GM23338 (cell line): ENCODE measurements around the gene FNDC1. TPM values are rescaled to one million over a fixed set of nuclear protein-coding genes. Genes with fewer than 3 reads are reported as not detected.
A peak's percentile ranks its signal among the peaks of the same experiment; 100 is the strongest.

ENCODE experiments used
- ATAC-seq: fragments of 200-7000 bp; cut with Tn5 transposase; 3 replicates; pipeline ENCODE4 v1.9.1; 2020
- DNase-seq: peaks from one replicate; pipeline ENCODE4 v3.0.0-alpha.2; 2015; ENCODE audit warnings: low spot score
- H2AFZ ChIP-seq: fragments of 200-600 bp; sonication (generic); 2 replicates; pipeline ENCODE4 v1.8.0; 2016; ENCODE audit warnings: antibody characterized with exemption, mild to moderate bottlenecking, moderate library complexity
- H3F3A ChIP-seq: fragments of 200-600 bp; sonication (generic); replicated peaks from 2 replicates; pipeline ENCODE4 v1.8.0; 2017; ENCODE audit warnings: antibody characterized with exemption, mixed run types, low read depth
- H3K27ac ChIP-seq: fragments of 200-600 bp; sonication (generic); 2 replicates; pipeline ENCODE4 v1.6.1; 2016; ENCODE audit warnings: low read depth
- H3K27me3 ChIP-seq: fragments of 200-600 bp; sonication (generic); 2 replicates; pipeline ENCODE4 v1.8.0; 2016; ENCODE audit warnings: mild to moderate bottlenecking, mixed run types, moderate library complexity; ENCODE audit not compliant: insufficient read depth
- H3K36me3 ChIP-seq: fragments of 200-600 bp; sonication (generic); 2 replicates; pipeline ENCODE4 v1.8.0; 2016; ENCODE audit warnings: mild to moderate bottlenecking; ENCODE audit not compliant: insufficient read depth
- H3K4me1 ChIP-seq: fragments of 200-600 bp; sonication (generic); 2 replicates; pipeline ENCODE4 v1.8.0; 2016; ENCODE audit warnings: mild to moderate bottlenecking, moderate library complexity; ENCODE audit not compliant: insufficient read depth
- H3K4me2 ChIP-seq: fragments of 200-600 bp; sonication (generic); 2 replicates; pipeline ENCODE4 v1.7.1; 2017; ENCODE audit warnings: mixed run types
- H3K4me3 ChIP-seq: fragments of 200-600 bp; sonication (generic); 2 replicates; pipeline ENCODE4 v1.6.1; 2016; ENCODE audit warnings: mixed run types
- H3K79me2 ChIP-seq: fragments of 200-600 bp; sonication (generic); replicated peaks from 2 replicates; pipeline ENCODE4 v1.8.0; 2017; ENCODE audit warnings: mild to moderate bottlenecking; ENCODE audit not compliant: insufficient read depth
- H3K9me2 ChIP-seq: fragments of 200-600 bp; sonication (generic); 2 replicates; pipeline ENCODE4 v1.8.0; 2017; ENCODE audit not compliant: insufficient read depth
- H4K20me1 ChIP-seq: fragments of 200-600 bp; sonication (generic); replicated peaks from 2 replicates; pipeline ENCODE4 v1.8.0; 2017; ENCODE audit warnings: mild to moderate bottlenecking; ENCODE audit not compliant: insufficient read depth
- H3K27ac Mint-ChIP-seq: 2 replicates; pipeline ENCODE4 v1.8.0; 2020; ENCODE audit warnings: inconsistent platforms, mild to moderate bottlenecking, moderate library complexity, mixed read lengths
- H3K27me3 Mint-ChIP-seq: 3 replicates; pipeline ENCODE4 v1.8.0; 2022; ENCODE audit warnings: low read depth, mild to moderate bottlenecking, moderate library complexity, mixed read lengths, inconsistent platforms; ENCODE audit not compliant: insufficient read depth, poor library complexity
- H3K36me3 Mint-ChIP-seq: 3 replicates; pipeline ENCODE4 v1.8.0; 2021; ENCODE audit warnings: low read depth, mild to moderate bottlenecking, inconsistent platforms, moderate library complexity, mixed read lengths
- H3K4me1 Mint-ChIP-seq: 3 replicates; pipeline ENCODE4 v1.8.0; 2020; ENCODE audit warnings: mild to moderate bottlenecking, inconsistent platforms, mixed read lengths
- H3K4me3 Mint-ChIP-seq: 3 replicates; pipeline ENCODE4 v1.8.0; 2021; ENCODE audit warnings: moderate library complexity, mild to moderate bottlenecking, inconsistent platforms, mixed read lengths
- H3K9me3 Mint-ChIP-seq: 3 replicates; pipeline ENCODE4 v1.8.0; 2020; ENCODE audit warnings: moderate library complexity, mild to moderate bottlenecking, inconsistent platforms, mixed read lengths
- CTCF ChIP-seq, 2 experiments: fragments of 200-600 bp in 1 of 2; sonication (generic) in 1 of 2; conservative IDR thresholded peaks; 2 replicates each; pipeline versions ENCODE4 v1.5.1 to v1.6.1; 2016 to 2017; ENCODE audit warnings: antibody characterized with exemption in 2 of 2, low read depth in 2 of 2, mild to moderate bottlenecking in 2 of 2, moderate library complexity in 1 of 2
- ETS1 ChIP-seq: IDR thresholded peaks from 2 replicates; pipeline ENCODE4 v1.6.1; 2016; ENCODE audit warnings: antibody characterized with exemption
- EZH2 ChIP-seq: fragments of 200-600 bp; sonication (generic); IDR thresholded peaks from one replicate; pipeline ENCODE4 v1.8.0; 2017; ENCODE audit warnings: antibody characterized with exemption, mild to moderate bottlenecking, low read depth; ENCODE audit not compliant: unreplicated experiment
- NANOG ChIP-seq: IDR thresholded peaks from 2 replicates; pipeline ENCODE4 v1.6.1; 2016; ENCODE audit warnings: antibody characterized with exemption, borderline replicate concordance
- ZNF462 ChIP-seq: fragments of 250-450 bp; sonication (Bioruptor Pico); IDR thresholded peaks from 2 replicates; pipeline ENCODE4 v1.5.0; 2020; ENCODE audit warnings: mild to moderate bottlenecking, moderate library complexity
- polyA plus RNA-seq: library from polyadenylated mRNA; unstranded; fragments of >200 nt; fragmentation: Nextera tagmentation; extraction: Ambion mirVana; gene quantifications from 2 replicates; pipeline ENCODE4 v1.2.1, GENCODE V29; 2016
- total RNA-seq: library from RNA; depleted of rRNA; stranded (reverse); fragments of >200 nt; shearing (Covaris generic); gene quantifications from 2 replicates; pipeline ENCODE4 v1.2.3, GENCODE V29; 2014

Gene FNDC1
- total and polyA plus RNA-seq, 2 experiments from 2014 or later = 0.38 to 0.57 TPM

GRCh38 chr6:159172091-159172491, 2.9 kb downstream of the FNDC1 start (continued):
- no peak for TF ChIP-seq ETS1
- TF ChIP-seq NANOG = no peak
- TF ChIP-seq EZH2 = no peak

- Histone ChIP-seq H3K27me3 (peaks cover 47% of the 10 kb centered on the region), H4K20me1 (peaks cover 5% of the 10 kb centered on the region; the same call in 1 of the 2 replicates), H3K79me2 (no peaks in the 10 kb centered on the region), H2AFZ (peak overlapping the region; percentile 94; the same call in 1 of the 2 replicates), H3K9me2 (no peaks in the 10 kb centered on the region), H3K4me1 (peaks cover 12% of the 10 kb centered on the region; the same call in 1 of the 2 replicates), H3K4me3 (peak overlapping the region; percentile 44), H3K4me2 (peak overlapping the region; percentile 76), H3K36me3 (no peaks in the 10 kb centered on the region), H3F3A (peaks cover 6% of the 10 kb centered on the region), H3K27ac (no peak overlapping the region)
- Mint-ChIP-seq H3K4me1 (peaks cover 10% of the 10 kb centered on the region; the same call in 2 of the 3 replicates), H3K36me3 (no peaks in the 10 kb centered on the region), H3K4me3 (peak overlapping the region; percentile 58), H3K27ac (no peak overlapping the region), H3K27me3 (peaks cover 28% of the 10 kb centered on the region), H3K9me3 (no peaks in the 10 kb centered on the region; the same call in 2 of the 3 replicates)
- TF ChIP-seq CTCF (conservative IDR thresholded peaks at IDR 0.05; ENCODE audit: low read depth in 2 of 2) = peak; percentile 95 to 99
- TF ChIP-seq ZNF462 (CRISPR knock-in tag) = no peak
- peak; percentile 78 for ATAC-seq
- peak; percentile 90 for DNase-seq
Measured at GRCh38 chr6:159174263-159174969, 5.2 kb downstream of the FNDC1 start.
